Measurements from ENCODE around the gene C1orf226.
"Not testable (repeated sequence)": the region's sequence is repeated elsewhere in the genome, so short reads cannot be mapped to it uniquely, and the experiment has no call there.

C1orf226 gene

GRCh38 chr1:162421258-162422164 lies 40.0 kb downstream of the C1orf226 start:
- no peak for DNase-seq (ENCODE audit: low read depth, low spot score)
- no CpG with 5 or more reads among the region's 5 CpGs for WGBS (ENCODE audit: insufficient coverage, insufficient read length)

GRCh38 chr1:162422662-162423375 lies 41.3 kb downstream of the C1orf226 start:
- no CpG with 5 or more reads among the region's 10 CpGs for WGBS (ENCODE audit: insufficient coverage, insufficient read length)

More at GRCh38 chr1:162421258-162422164, 40.0 kb downstream of the C1orf226 start:
- H3K36me3 ChIP-seq (ENCODE audit: control insufficient read depth, insufficient read depth, low read length): no peaks in the 10 kb centered on the region
- H3K4me3 ChIP-seq (ENCODE audit: low read length): no peak overlapping the region
- H3K27me3 ChIP-seq (ENCODE audit: control insufficient read depth, insufficient read depth, low read length): no peaks in the 10 kb centered on the region
- H3K9me3 ChIP-seq (ENCODE audit: control insufficient read depth, insufficient read depth, low read length): no peaks in the 10 kb centered on the region
- no peak overlapping the region for H3K27ac ChIP-seq (ENCODE audit: low read length)
- no peaks in the 10 kb centered on the region for H3K4me1 ChIP-seq (ENCODE audit: control insufficient read depth, insufficient read depth, low read length)

GRCh38 chr1:162430583-162430982 lies 49.1 kb downstream of the C1orf226 start:
- WGBS (ENCODE audit: insufficient coverage, insufficient read length): no CpG with 5 or more reads among the region's 4 CpGs
- Histone ChIP-seq H3K27me3 (ENCODE audit: control insufficient read depth, insufficient read depth, low read length) (no peaks in the 10 kb centered on the region), H3K4me3 (ENCODE audit: low read length) (no peak overlapping the region), H3K36me3 (ENCODE audit: control insufficient read depth, insufficient read depth, low read length) (no peaks in the 10 kb centered on the region), H3K27ac (ENCODE audit: low read length) (no peak overlapping the region), H3K4me1 (ENCODE audit: control insufficient read depth, insufficient read depth, low read length) (no peaks in the 10 kb centered on the region), H3K9me3 (ENCODE audit: control insufficient read depth, insufficient read depth, low read length) (no peaks in the 10 kb centered on the region)
- no peak for DNase-seq (ENCODE audit: low read depth, low spot score)

More at GRCh38 chr1:162422662-162423375, 41.3 kb downstream of the C1orf226 start:
- no peak for DNase-seq (ENCODE audit: low read depth, low spot score)
- no peaks in the 10 kb centered on the region for H3K36me3 ChIP-seq (ENCODE audit: control insufficient read depth, insufficient read depth, low read length)
- no peak overlapping the region for H3K4me3 ChIP-seq (ENCODE audit: low read length)
- no peaks in the 10 kb centered on the region for H3K9me3 ChIP-seq (ENCODE audit: control insufficient read depth, insufficient read depth, low read length)
- H3K27ac ChIP-seq (ENCODE audit: low read length): no peak overlapping the region
- H3K27me3 ChIP-seq (ENCODE audit: control insufficient read depth, insufficient read depth, low read length): no peaks in the 10 kb centered on the region
- no peaks in the 10 kb centered on the region for H3K4me1 ChIP-seq (ENCODE audit: control insufficient read depth, insufficient read depth, low read length)

- not testable (repeated sequence) for H3K36me3 ChIP-seq (ENCODE audit: control insufficient read depth, insufficient read depth, low read length); H3K4me1 ChIP-seq (ENCODE audit: control insufficient read depth, insufficient read depth, low read length); H3K4me3 ChIP-seq (ENCODE audit: low read length); H3K9me3 ChIP-seq (ENCODE audit: control insufficient read depth, insufficient read depth, low read length); DNase-seq (ENCODE audit: low read depth, low spot score); H3K27me3 ChIP-seq (ENCODE audit: control insufficient read depth, insufficient read depth, low read length); H3K27ac ChIP-seq (ENCODE audit: low read length)
- WGBS (ENCODE audit: insufficient coverage, insufficient read length): no CpG with 5 or more reads among the region's 47 CpGs
These were observed 51.6 kb downstream of the C1orf226 start for GRCh38 chr1:162432977-162433713.

Measured in iPS DF 6.9 (cell line).